LNCAP (cell line): ENCODE results near the gene SASS6.

Source experiments
- TF ChIP-seq, protein P1 (sequence below): fragments of 450-650 bp; IDR thresholded peaks from 2 replicates; pipeline ENCODE4 v1.5.1; 2017; ENCODE audit warnings: mild to moderate bottlenecking

SASS6 gene

GRCh38 chr1:100107696-100108095 lies 25.0 kb downstream of the SASS6 start:
- TF ChIP-seq, protein P1, sequence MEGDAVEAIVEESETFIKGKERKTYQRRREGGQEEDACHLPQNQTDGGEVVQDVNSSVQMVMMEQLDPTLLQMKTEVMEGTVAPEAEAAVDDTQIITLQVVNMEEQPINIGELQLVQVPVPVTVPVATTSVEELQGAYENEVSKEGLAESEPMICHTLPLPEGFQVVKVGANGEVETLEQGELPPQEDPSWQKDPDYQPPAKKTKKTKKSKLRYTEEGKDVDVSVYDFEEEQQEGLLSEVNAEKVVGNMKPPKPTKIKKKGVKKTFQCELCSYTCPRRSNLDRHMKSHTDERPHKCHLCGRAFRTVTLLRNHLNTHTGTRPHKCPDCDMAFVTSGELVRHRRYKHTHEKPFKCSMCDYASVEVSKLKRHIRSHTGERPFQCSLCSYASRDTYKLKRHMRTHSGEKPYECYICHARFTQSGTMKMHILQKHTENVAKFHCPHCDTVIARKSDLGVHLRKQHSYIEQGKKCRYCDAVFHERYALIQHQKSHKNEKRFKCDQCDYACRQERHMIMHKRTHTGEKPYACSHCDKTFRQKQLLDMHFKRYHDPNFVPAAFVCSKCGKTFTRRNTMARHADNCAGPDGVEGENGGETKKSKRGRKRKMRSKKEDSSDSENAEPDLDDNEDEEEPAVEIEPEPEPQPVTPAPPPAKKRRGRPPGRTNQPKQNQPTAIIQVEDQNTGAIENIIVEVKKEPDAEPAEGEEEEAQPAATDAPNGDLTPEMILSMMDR: no peak

DNA sequence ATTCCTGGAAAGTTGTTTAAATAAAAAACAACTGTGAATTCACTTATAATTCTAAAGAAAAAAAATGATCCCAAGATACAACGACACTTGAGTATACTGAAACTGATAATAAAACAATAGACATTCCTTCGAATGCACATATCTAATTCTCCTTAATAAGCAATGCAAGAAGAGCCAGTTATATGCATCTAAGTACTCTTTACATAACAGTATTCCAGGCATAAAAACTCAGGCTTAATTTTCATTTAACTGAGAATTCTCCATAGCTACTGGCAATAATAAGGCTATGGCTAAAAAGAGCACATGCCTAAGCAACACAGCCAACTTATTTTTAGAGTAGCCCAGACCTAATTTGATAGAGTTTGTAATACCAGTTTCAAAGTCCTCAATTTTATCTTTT lies 31.2 kb downstream of the SASS6 start:
- TF ChIP-seq, protein P1: no peak

- TF ChIP-seq, protein P1: no peak
Observed at GRCh38 chr1:100100202-100100601, 32.5 kb downstream of the SASS6 start.

DNA sequence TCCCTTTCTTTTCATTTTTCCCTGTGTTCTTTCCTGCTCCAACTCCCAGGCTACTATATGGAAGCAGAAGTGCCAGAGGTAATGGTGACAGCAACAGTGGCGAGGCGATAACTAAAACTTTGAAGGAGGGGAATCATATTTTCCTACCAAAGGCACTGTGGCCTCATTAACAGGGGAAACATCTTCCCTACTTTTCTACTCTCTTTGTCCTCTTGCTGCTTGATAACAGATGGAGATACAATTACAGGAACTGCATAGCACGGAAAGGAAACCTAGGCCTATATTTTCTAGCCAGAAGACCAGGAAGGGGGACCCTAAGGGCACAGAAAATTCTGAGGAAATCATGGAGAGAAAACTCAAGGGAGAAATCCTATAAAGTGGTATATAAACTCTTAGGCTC lies 42.3 kb downstream of the SASS6 start:
- TF ChIP-seq, protein P1: no peak

DNA sequence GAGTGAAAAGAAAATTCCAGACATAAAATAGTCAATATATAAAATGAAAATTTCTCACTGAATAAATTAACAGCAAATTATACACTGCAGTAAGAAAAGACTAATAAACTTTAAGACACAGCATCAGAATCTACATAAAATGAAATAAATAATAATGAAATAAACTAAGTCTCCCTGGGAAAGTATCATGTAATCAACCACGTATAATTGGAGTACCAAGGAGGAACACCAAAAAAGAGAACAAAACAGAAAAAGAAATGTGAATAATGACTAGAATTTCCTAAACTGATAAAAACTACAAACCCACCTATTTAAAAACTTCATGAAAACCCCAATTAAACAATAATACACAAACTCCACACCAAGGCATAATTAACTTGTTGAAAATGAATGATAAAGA lies 43.6 kb downstream of the SASS6 start:
- TF ChIP-seq, protein P1: no peak

DNA sequence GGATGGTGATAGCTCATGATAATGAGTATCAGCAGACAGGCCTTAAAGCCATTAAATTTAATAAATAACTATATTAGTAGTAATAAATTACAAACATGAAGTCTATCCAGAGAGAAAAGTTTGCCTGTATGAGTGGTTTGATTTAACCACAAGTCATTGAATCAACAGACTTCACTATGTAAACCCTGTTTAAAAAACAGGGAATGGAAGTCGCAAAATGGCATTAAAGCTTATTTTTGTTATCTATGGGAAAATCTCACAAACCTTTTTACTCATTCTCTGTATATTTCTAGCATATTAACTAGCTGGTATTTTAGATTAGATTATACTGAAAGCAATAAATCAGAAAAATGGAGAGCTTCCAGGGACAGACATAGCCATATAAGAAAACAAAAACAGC lies 45.3 kb downstream of the SASS6 start:
- TF ChIP-seq, protein P1: no peak

DNA sequence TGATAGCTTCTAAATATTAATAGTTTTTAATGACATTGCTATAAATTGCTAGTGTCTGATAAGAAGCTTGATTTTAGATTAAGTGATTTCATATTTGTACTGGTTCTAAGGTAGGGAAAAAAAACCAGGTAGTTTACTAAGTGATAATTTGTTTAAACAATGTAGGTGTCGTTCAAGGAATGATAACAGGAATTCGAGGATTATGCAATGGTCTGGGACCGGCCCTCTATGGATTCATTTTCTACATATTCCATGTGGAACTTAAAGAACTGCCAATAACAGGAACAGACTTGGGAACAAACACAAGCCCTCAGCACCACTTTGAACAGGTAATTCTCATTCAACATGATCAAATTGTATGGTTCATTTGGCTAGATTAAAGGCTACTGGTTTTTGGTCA lies 52.4 kb downstream of the SASS6 start:
- TF ChIP-seq, protein P1: no peak

GRCh38 chr1:100077531-100077930 lies 55.2 kb downstream of the SASS6 start:
- TF ChIP-seq, protein P1: no peak
